ENCODE results near the gene ARPC1A.

DNA sequence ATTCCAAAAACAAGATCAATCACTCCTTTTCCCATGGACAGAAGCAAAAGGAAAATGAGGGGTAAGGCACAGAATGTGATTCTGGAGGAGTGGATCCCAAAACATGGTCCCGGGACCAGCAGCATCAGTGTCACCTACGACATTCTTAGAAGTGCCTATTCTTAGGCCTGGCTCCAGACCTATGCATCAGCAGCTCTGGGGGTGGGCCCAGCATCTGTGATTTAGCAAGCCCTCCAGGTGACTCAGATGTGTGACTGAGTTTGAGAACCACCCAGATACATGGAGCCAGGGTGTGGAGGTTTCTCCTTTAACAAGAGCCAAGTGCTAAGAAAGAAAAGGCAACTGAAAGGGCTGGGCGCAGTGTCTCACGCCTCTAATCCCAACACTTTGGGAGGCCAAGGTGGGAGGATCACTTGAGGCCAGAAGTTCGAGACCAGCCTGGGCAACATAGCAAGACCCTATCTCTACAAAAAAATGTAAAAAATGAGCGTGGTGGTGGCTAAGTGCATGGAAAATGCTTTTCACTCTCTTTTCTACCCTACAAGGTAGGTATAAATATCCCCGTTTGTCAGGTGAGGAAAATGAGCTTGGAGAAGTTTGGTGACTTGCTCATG, 17.1 kb upstream of the ARPC1A start:
- TF ChIP-seq, protein P1, sequence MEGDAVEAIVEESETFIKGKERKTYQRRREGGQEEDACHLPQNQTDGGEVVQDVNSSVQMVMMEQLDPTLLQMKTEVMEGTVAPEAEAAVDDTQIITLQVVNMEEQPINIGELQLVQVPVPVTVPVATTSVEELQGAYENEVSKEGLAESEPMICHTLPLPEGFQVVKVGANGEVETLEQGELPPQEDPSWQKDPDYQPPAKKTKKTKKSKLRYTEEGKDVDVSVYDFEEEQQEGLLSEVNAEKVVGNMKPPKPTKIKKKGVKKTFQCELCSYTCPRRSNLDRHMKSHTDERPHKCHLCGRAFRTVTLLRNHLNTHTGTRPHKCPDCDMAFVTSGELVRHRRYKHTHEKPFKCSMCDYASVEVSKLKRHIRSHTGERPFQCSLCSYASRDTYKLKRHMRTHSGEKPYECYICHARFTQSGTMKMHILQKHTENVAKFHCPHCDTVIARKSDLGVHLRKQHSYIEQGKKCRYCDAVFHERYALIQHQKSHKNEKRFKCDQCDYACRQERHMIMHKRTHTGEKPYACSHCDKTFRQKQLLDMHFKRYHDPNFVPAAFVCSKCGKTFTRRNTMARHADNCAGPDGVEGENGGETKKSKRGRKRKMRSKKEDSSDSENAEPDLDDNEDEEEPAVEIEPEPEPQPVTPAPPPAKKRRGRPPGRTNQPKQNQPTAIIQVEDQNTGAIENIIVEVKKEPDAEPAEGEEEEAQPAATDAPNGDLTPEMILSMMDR (IDR thresholded peaks at IDR 0.05), result no peak
- no peak for TF ChIP-seq POLR2A (IDR thresholded peaks at IDR 0.05)
